GM19238 (cell line): ENCODE results near the gene TULP4.
"Not testable (repeated sequence)": the region's sequence is repeated elsewhere in the genome, so short reads cannot be mapped to it uniquely, and the experiment has no call there.

Experiments
- DNase-seq: peaks from one replicate; pipeline ENCODE4 v3.0.0; 2011; ENCODE audit warnings: low spot score; ENCODE audit not compliant: insufficient read length

The TULP4 gene

GRCh38 chr6:158327211-158327610 lies 14.9 kb downstream of the TULP4 start:
- DNase-seq: no peak

- no peak for DNase-seq
Measured at GRCh38 chr6:158328952-158329351, 16.7 kb downstream of the TULP4 start.

GRCh38 chr6:158329531-158329930 lies 17.3 kb downstream of the TULP4 start:
- no peak for DNase-seq

- DNase-seq: no peak
Measured at GRCh38 chr6:158330016-158330415, 17.8 kb downstream of the TULP4 start.

GRCh38 chr6:158332237-158332636 lies 20.0 kb downstream of the TULP4 start:
- no peak for DNase-seq

GRCh38 chr6:158333094-158333493 lies 20.8 kb downstream of the TULP4 start:
- no peak for DNase-seq

- DNase-seq: no peak
Measured at GRCh38 chr6:158334534-158334933, 22.3 kb downstream of the TULP4 start.

- DNase-seq: no peak
Measured at GRCh38 chr6:158337332-158337731, 25.1 kb downstream of the TULP4 start.

GRCh38 chr6:158338311-158339112 lies 26.2 kb downstream of the TULP4 start:
- DNase-seq: no peak

- not testable (repeated sequence) for DNase-seq
Measured at GRCh38 chr6:158339197-158339596, 26.9 kb downstream of the TULP4 start.

- no peak for DNase-seq
Measured at GRCh38 chr6:158340252-158340651, 28.0 kb downstream of the TULP4 start.

- DNase-seq: no peak
Measured at GRCh38 chr6:158344534-158344933, 32.3 kb downstream of the TULP4 start.

- not testable (repeated sequence) for DNase-seq
Measured at GRCh38 chr6:158345444-158345843, 33.2 kb downstream of the TULP4 start.

- DNase-seq: no peak
Measured at GRCh38 chr6:158347335-158347734, 35.1 kb downstream of the TULP4 start.

GRCh38 chr6:158348737-158349504 lies 36.7 kb downstream of the TULP4 start:
- DNase-seq: not testable (repeated sequence)

- DNase-seq: not testable (repeated sequence)
Measured at GRCh38 chr6:158349505-158350275, 37.4 kb downstream of the TULP4 start.

GRCh38 chr6:158350731-158351130 lies 38.5 kb downstream of the TULP4 start:
- DNase-seq: not testable (repeated sequence)

GRCh38 chr6:158353883-158354877 lies 41.9 kb downstream of the TULP4 start:
- DNase-seq: no peak

- no peak for DNase-seq
Measured at GRCh38 chr6:158356586-158357546, 44.6 kb downstream of the TULP4 start.
